Mesendoderm (in vitro differentiated cells): ENCODE results near the gene SIX5.

Source experiments
- DNase-seq: peaks from one replicate; pipeline ENCODE4 v3.0.0; 2013
- H2AK5ac ChIP-seq: 2 replicates; pipeline ENCODE4 v1.6.1; 2013; ENCODE audit warnings: low read length, inconsistent platforms
- H2BK120ac ChIP-seq: 2 replicates; pipeline ENCODE4 v1.6.1; 2013; ENCODE audit warnings: low read depth, mild to moderate bottlenecking, low read length, moderate library complexity, mixed read lengths
- H2BK15ac ChIP-seq: replicated peaks from 2 replicates; pipeline ENCODE4 v1.6.1; 2013; ENCODE audit warnings: low read depth, mild to moderate bottlenecking, moderate library complexity
- H2BK5ac ChIP-seq: 2 replicates; pipeline ENCODE4 v1.6.1; 2013; ENCODE audit warnings: low read length, inconsistent platforms
- H3K18ac ChIP-seq: 2 replicates; pipeline ENCODE4 v1.6.1; 2013; ENCODE audit warnings: mild to moderate bottlenecking, low read length, mixed read lengths
- H3K23ac ChIP-seq: one replicate; pipeline ENCODE4 v1.6.1; 2013; ENCODE audit warnings: low read length
- H3K27ac ChIP-seq: 2 replicates; pipeline ENCODE4 v1.5.1; 2013; ENCODE audit warnings: low read depth, mild to moderate bottlenecking, inconsistent platforms, low read length, moderate library complexity
- H3K27me3 ChIP-seq: 2 replicates; pipeline ENCODE4 v1.6.1; 2013; ENCODE audit warnings: low read length, control low read depth, mild to moderate bottlenecking, inconsistent platforms; ENCODE audit not compliant: insufficient read depth, poor library complexity
- H3K36me3 ChIP-seq: 2 replicates; pipeline ENCODE4 v1.6.1; 2013; ENCODE audit warnings: low read length, inconsistent platforms; ENCODE audit not compliant: control insufficient read depth, insufficient read depth
- H3K4ac ChIP-seq: one replicate; pipeline ENCODE4 v1.6.1; 2013; ENCODE audit warnings: low read depth, mild to moderate bottlenecking, low read length, moderate library complexity
- H3K4me1 ChIP-seq: 2 replicates; pipeline ENCODE4 v1.6.1; 2013; ENCODE audit warnings: low read depth, low read length, inconsistent platforms; ENCODE audit not compliant: control insufficient read depth
- H3K4me2 ChIP-seq: 2 replicates; pipeline ENCODE4 v1.6.1; 2013; ENCODE audit warnings: low read length
- H3K4me3 ChIP-seq: 2 replicates; pipeline ENCODE4 v1.5.1; 2013; ENCODE audit warnings: mild to moderate bottlenecking, low read length
- H3K56ac ChIP-seq: one replicate; pipeline ENCODE4 v1.6.1; 2013; ENCODE audit warnings: low read length
- H3K79me1 ChIP-seq: 2 replicates; pipeline ENCODE4 v1.6.1; 2013; ENCODE audit warnings: low read length, inconsistent platforms
- H3K79me2 ChIP-seq: 2 replicates; pipeline ENCODE4 v1.6.1; 2013; ENCODE audit warnings: mild to moderate bottlenecking, low read length; ENCODE audit not compliant: control insufficient read depth, insufficient read depth
- H3K9ac ChIP-seq: 2 replicates; pipeline ENCODE4 v1.6.1; 2013; ENCODE audit warnings: low read length, inconsistent platforms
- H4K5ac ChIP-seq: one replicate; pipeline ENCODE4 v1.6.1; 2013; ENCODE audit warnings: low read length
- H4K8ac ChIP-seq: one replicate; pipeline ENCODE4 v1.6.1; 2013; ENCODE audit warnings: low read depth, mild to moderate bottlenecking, control low read depth, low read length, moderate library complexity
- WGBS: extraction: QIAGEN DNeasy Blood & Tissue Kit; methylation state at CpG from one replicate; pipeline ENCODE4 v1.1.7; 2013; ENCODE audit warnings: low lambda C conversion rate, missing lambda C conversion rate; ENCODE audit not compliant: insufficient coverage; ENCODE audit errors: extremely low coverage; 5-methylcytosine and 5-hydroxymethylcytosine counted together

SIX5 gene

DNA sequence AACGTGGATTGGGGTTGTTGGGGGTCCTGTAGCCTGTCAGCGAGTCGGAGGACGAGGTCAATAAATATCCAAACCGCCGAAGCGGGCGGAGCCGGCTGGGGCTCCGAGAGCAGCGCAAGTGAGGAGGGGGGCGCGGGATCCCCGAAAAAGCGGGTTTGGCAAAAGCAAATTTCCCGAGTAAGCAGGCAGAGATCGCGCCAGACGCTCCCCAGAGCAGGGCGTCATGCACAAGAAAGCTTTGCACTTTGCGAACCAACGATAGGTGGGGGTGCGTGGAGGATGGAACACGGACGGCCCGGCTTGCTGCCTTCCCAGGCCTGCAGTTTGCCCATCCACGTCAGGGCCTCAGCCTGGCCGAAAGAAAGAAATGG lies 754 bp upstream of the SIX5 start:
- H2BK15ac ChIP-seq: no peak overlapping the region
- no peaks in the 10 kb centered on the region for H3K27me3 ChIP-seq
- WGBS: no CpG with 5 or more reads among the region's 28 CpGs
- peaks cover 8% of the 10 kb centered on the region for H3K4me1 ChIP-seq
- H3K18ac ChIP-seq: peak overlapping the region; percentile 25
- no peak overlapping the region for H4K8ac ChIP-seq
- peak overlapping the region; percentile 82 for H3K9ac ChIP-seq
- H3K27ac ChIP-seq: peak overlapping the region; percentile 96
- no peak overlapping the region for H2AK5ac ChIP-seq
- no peak overlapping the region for H2BK120ac ChIP-seq
- no peaks in the 10 kb centered on the region for H3K79me1 ChIP-seq
- H3K4me3 ChIP-seq: peak overlapping the region; percentile 62
- H3K56ac ChIP-seq: peak overlapping the region; percentile 99
- H3K4me2 ChIP-seq: peak overlapping the region; percentile 100
- H2BK5ac ChIP-seq: no peak overlapping the region
- peak overlapping the region; percentile 62 for H3K4ac ChIP-seq
- no peak overlapping the region for H3K23ac ChIP-seq
- no peaks in the 10 kb centered on the region for H3K36me3 ChIP-seq
- no peaks in the 10 kb centered on the region for H3K79me2 ChIP-seq
- H4K5ac ChIP-seq: no peak overlapping the region
- no peak for DNase-seq

DNA sequence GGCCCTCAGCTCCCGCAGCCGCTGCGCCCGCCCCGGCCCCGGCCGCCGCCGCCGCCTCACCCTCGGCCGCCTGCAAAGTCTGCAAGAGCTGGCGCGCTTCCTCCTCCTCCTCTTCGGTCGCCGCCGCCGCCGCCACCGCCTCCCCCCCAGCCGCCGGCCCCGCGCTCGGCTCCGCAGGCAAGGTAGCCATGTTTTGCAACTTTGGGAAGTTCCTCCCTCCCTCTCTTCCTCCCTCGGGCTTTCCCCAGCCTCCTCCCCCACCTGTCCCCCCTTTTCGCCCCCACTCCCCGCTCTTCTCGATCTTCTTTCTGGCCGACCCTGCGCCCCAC lies 433 bp downstream of the SIX5 start:
- H2BK15ac ChIP-seq: no peak overlapping the region
- peak overlapping the region; percentile 98 for H3K23ac ChIP-seq
- H3K4me3 ChIP-seq: peak overlapping the region; percentile 95
- peak overlapping the region; percentile 99 for H3K4me2 ChIP-seq
- H3K79me2 ChIP-seq: no peaks in the 10 kb centered on the region
- peak overlapping the region; percentile 48 for H2BK120ac ChIP-seq
- peak overlapping the region; percentile 100 for H3K56ac ChIP-seq
- DNase-seq: peak; percentile 60
- no peaks in the 10 kb centered on the region for H3K79me1 ChIP-seq
- peak overlapping the region; percentile 100 for H3K9ac ChIP-seq
- peak overlapping the region; percentile 94 for H3K4ac ChIP-seq
- no peak overlapping the region for H4K5ac ChIP-seq
- no CpG with 5 or more reads among the region's 33 CpGs for WGBS
- H3K27ac ChIP-seq: peak overlapping the region; percentile 98
- H2BK5ac ChIP-seq: peak overlapping the region; percentile 99
- H3K4me1 ChIP-seq: peaks cover 8% of the 10 kb centered on the region
- no peaks in the 10 kb centered on the region for H3K27me3 ChIP-seq
- H4K8ac ChIP-seq: peak overlapping the region; percentile 69
- H3K18ac ChIP-seq: peak overlapping the region; percentile 94
- H2AK5ac ChIP-seq: peak overlapping the region; percentile 100
- H3K36me3 ChIP-seq: no peaks in the 10 kb centered on the region

DNA sequence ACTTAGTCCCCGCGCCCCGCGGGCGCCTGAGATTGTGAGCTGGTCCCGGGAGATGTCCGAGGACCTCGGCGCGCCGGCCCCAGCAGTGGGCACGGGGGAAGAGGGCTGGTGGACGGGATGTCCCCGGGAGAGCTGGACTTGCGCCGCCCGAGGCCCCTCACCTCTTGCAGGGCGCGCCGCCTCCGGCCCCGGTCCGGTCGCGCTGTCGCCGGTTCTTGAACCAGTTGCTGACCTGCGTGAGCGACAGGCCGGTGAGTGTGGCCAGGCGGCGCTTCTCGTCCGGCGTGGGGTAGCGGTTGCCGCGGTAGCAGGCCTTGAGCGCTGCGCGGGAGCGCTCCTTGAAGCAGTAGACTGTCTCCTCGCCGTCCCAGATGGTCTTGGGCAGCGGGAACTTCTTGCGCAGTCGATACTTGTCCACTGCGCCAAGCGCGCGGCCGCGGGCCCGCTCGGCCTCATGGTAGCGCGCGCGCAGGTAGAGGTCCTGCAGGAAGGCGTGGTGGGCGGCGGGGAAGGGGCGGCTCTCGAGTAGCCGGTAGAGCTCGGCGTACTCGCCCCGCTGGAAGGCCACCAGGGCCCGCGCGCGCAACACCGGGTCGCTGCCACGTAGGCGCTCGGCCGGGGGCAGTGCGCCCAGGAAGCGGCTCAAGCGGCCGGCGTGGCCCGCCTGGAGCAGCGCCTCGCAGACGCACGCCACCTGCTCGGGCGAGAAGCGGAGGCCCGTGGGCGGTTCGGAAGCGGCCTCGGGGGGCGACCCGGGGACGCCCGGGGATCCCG lies 984 bp downstream of the SIX5 start:
- H3K18ac ChIP-seq: peak overlapping the region; percentile 94
- no peak overlapping the region for H2BK15ac ChIP-seq
- peaks cover 8% of the 10 kb centered on the region for H3K4me1 ChIP-seq
- H3K27ac ChIP-seq: peak overlapping the region; percentile 98
- no peak overlapping the region for H4K5ac ChIP-seq
- H3K79me2 ChIP-seq: no peaks in the 10 kb centered on the region
- peak overlapping the region; percentile 98 for H3K23ac ChIP-seq
- H3K4me2 ChIP-seq: peak overlapping the region; percentile 96
- H3K27me3 ChIP-seq: no peaks in the 10 kb centered on the region
- H3K36me3 ChIP-seq: no peaks in the 10 kb centered on the region
- H2BK120ac ChIP-seq: peak overlapping the region; percentile 48
- H3K4me3 ChIP-seq: peak overlapping the region; percentile 81
- no CpG with 5 or more reads among the region's 102 CpGs for whole genome bisulfite sequencing
- no peak overlapping the region for H2AK5ac ChIP-seq
- no peak overlapping the region for H4K8ac ChIP-seq
- H3K79me1 ChIP-seq: no peaks in the 10 kb centered on the region
- H3K56ac ChIP-seq: peak overlapping the region; percentile 100
- H3K4ac ChIP-seq: peak overlapping the region; percentile 94
- no peak overlapping the region for H2BK5ac ChIP-seq
- H3K9ac ChIP-seq: peak overlapping the region; percentile 100
- DNase-seq: peak; percentile 80

DNA sequence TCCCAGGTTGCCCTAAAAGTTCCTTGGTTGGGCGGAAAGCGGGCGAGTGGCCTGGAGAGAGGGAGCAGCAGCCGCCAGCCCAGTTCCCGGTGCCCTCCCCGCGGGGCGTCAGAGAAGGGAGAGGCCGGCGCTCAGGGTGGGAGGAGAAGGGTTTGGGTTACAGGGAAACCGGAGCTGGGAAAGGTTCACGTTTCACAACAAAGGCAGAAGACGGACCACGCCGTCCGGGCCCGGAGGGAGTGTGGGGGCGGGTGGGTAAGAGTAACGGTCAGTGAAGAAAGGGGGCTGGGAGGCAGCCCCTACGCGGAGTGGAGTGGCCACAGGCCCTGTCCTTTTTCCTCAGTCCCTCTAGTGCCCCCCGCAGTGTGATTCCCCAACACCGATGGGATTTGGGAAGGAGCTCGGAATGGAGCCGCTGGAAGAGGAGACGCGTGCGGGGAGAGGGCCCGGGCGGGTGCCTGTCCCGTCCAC lies 1.6 kb downstream of the SIX5 start:
- peak overlapping the region; percentile 98 for H3K23ac ChIP-seq
- no peak overlapping the region for H2BK15ac ChIP-seq
- H4K8ac ChIP-seq: no peak overlapping the region
- H3K79me1 ChIP-seq: no peaks in the 10 kb centered on the region
- H3K4me3 ChIP-seq: peak overlapping the region; percentile 81
- peak overlapping the region; percentile 100 for H3K56ac ChIP-seq
- no CpG with 5 or more reads among the region's 31 CpGs for WGBS
- H2BK120ac ChIP-seq: peak overlapping the region; percentile 1
- H3K36me3 ChIP-seq: no peaks in the 10 kb centered on the region
- H4K5ac ChIP-seq: no peak overlapping the region
- H3K4me1 ChIP-seq: peaks cover 8% of the 10 kb centered on the region
- H3K9ac ChIP-seq: peak overlapping the region; percentile 100
- H3K27ac ChIP-seq: peak overlapping the region; percentile 67
- no peaks in the 10 kb centered on the region for H3K27me3 ChIP-seq
- H3K4me2 ChIP-seq: peak overlapping the region; percentile 96
- no peak overlapping the region for H2BK5ac ChIP-seq
- H2AK5ac ChIP-seq: no peak overlapping the region
- H3K79me2 ChIP-seq: no peaks in the 10 kb centered on the region
- DNase-seq: peak; percentile 66
- H3K4ac ChIP-seq: peak overlapping the region; percentile 58
- H3K18ac ChIP-seq: peak overlapping the region; percentile 77

DNA sequence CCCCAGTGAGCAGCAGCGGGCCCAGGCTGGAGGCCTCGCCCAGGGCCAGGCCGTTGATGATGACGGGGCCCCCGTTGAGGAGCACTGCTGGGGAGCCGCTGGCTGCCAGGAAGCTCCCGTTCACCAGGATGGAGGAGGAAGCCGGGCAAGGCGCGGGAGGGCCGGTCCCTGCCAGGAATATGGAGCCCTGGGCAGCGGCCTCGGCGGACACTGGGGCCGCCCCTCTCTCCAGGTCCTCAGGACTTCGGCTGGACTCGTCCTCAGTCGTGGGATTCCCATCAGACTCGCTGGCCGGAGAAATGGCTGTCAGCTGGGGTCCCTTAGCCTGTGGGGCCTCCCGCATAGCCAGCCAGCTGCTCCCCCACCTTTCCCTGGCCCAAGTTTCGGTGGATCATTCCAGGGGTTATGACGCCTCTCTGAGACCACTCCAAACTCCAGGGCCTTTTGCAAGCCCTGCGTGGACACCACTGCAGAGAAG lies 2.1 kb downstream of the SIX5 start:
- Histone ChIP-seq H3K23ac (no peak overlapping the region), H2AK5ac (no peak overlapping the region), H4K5ac (no peak overlapping the region), H3K56ac (peak overlapping the region; percentile 100), H3K79me2 (no peaks in the 10 kb centered on the region), H3K4ac (peak overlapping the region; percentile 58), H2BK5ac (peak overlapping the region; percentile 5), H3K27ac (peak overlapping the region; percentile 67), H2BK15ac (no peak overlapping the region), H3K4me3 (no peak overlapping the region), H3K9ac (peak overlapping the region; percentile 100), H3K79me1 (no peaks in the 10 kb centered on the region), H4K8ac (no peak overlapping the region), H2BK120ac (peak overlapping the region; percentile 1), H3K4me1 (peaks cover 8% of the 10 kb centered on the region), H3K4me2 (peak overlapping the region; percentile 96), H3K36me3 (no peaks in the 10 kb centered on the region), H3K27me3 (no peaks in the 10 kb centered on the region), H3K18ac (peak overlapping the region; percentile 77)
- no peak for DNase-seq
- no CpG with 5 or more reads among the region's 24 CpGs for WGBS
